PC-3 (cell line): ENCODE data around the gene MANBA. TPM values are rescaled to one million over a fixed set of nuclear protein-coding genes. Genes with fewer than 3 reads are reported as not detected.
A peak's percentile ranks its signal among the peaks of the same experiment; 100 is the strongest.

Experiments used
- ATAC-seq: fragments of 200-7000 bp; cut with Tn5 transposase; 2 replicates; pipeline ENCODE4 v1.9.1; 2020; ENCODE audit warnings: mild to moderate bottlenecking, moderate library complexity
- BruUV-seq: library from RNA; stranded (reverse); fragments of 400-500 nt; replicated peaks from 2 replicates; lab custom pipeline; 2021; lab: Mats Ljungman, UMichigan
- CTCF ChIA-PET: fragments of 300-600 bp; sonication (Branson Sonifier 250); formaldehyde crosslinking; loops from one replicate; lab custom pipeline; 2022; ENCODE audit warnings: antibody characterized with exemption; lab: Charles Lee
- POLR2A ChIA-PET: fragments of 300-600 bp; sonication (Branson Sonifier 250); formaldehyde crosslinking; loops from one replicate; lab custom pipeline; 2022; ENCODE audit warnings: antibody characterized with exemption; ENCODE audit not compliant: unreplicated experiment; lab: Charles Lee
- DNase-seq: peaks from one replicate; pipeline ENCODE4 v3.0.0-alpha.2; 2015
- H2AFZ ChIP-seq: fragments of 300-600 bp; sonication (generic); 2 replicates; pipeline ENCODE4 v1.6.0; 2016; ENCODE audit warnings: antibody characterized with exemption, low read length
- H3F3A ChIP-seq: fragments of 300-600 bp; sonication (generic); one replicate; pipeline ENCODE4 v1.6.0; 2017; ENCODE audit warnings: antibody characterized with exemption, low read length, control low read depth, mild to moderate bottlenecking; ENCODE audit not compliant: unreplicated experiment
- H3K27ac ChIP-seq: fragments of 300-600 bp; sonication (generic); 2 replicates; pipeline ENCODE4 v1.5.1; 2016; ENCODE audit warnings: mild to moderate bottlenecking, low read length
- H3K27me3 ChIP-seq: fragments of 300-600 bp; sonication (generic); 2 replicates; pipeline ENCODE4 v1.6.1; 2016; ENCODE audit warnings: low read length, mixed read lengths
- H3K36me3 ChIP-seq: fragments of 300-600 bp; sonication (generic); 2 replicates; pipeline ENCODE4 v1.6.1; 2016; ENCODE audit warnings: low read depth, mixed run types, low read length, mixed read lengths
- H3K4me1 ChIP-seq: fragments of 300-600 bp; sonication (generic); 2 replicates; pipeline ENCODE4 v1.5.1; 2016; ENCODE audit warnings: low read length; ENCODE audit not compliant: insufficient read depth
- H3K4me2 ChIP-seq: fragments of 300-600 bp; sonication (generic); 2 replicates; pipeline ENCODE4 v1.6.0; 2016; ENCODE audit warnings: low read length
- H3K4me3 ChIP-seq: fragments of 300-600 bp; sonication (generic); 2 replicates; pipeline ENCODE4 v1.5.1; 2016; ENCODE audit warnings: mild to moderate bottlenecking, low read length, mixed read lengths
- H3K79me2 ChIP-seq: fragments of 300-600 bp; sonication (generic); 2 replicates; pipeline ENCODE4 v1.6.1; 2017; ENCODE audit warnings: low read length, mixed read lengths
- H3K9ac ChIP-seq: fragments of 300-600 bp; sonication (generic); 2 replicates; pipeline ENCODE4 v1.6.0; 2016; ENCODE audit warnings: mild to moderate bottlenecking, low read length
- H3K9me2 ChIP-seq: fragments of 300-600 bp; sonication (generic); replicated peaks from 2 replicates; pipeline ENCODE4 v1.6.1; 2016; ENCODE audit warnings: mixed run types, low read length, mixed read lengths
- H3K9me3 ChIP-seq: fragments of 300-600 bp; sonication (generic); 2 replicates; pipeline ENCODE4 v1.6.1; 2016; ENCODE audit warnings: low read length, mixed read lengths
- H4K20me1 ChIP-seq: fragments of 300-600 bp; sonication (generic); 2 replicates; pipeline ENCODE4 v1.6.1; 2016; ENCODE audit warnings: low read length, mixed read lengths
- CTCF ChIP-seq: fragments of 300-600 bp; sonication (generic); conservative IDR thresholded peaks from 2 replicates; pipeline ENCODE4 v1.5.1; 2017; ENCODE audit warnings: antibody characterized with exemption, low read depth, mild to moderate bottlenecking, low read length
- EZH2 ChIP-seq: fragments of 300-600 bp; sonication (generic); IDR thresholded peaks from one replicate; pipeline ENCODE4 v1.6.1; 2017; ENCODE audit warnings: antibody characterized with exemption, mild to moderate bottlenecking, low read length; ENCODE audit not compliant: unreplicated experiment
- EZH2phosphoT487 ChIP-seq: fragments of 300-600 bp; sonication (generic); IDR thresholded peaks from 2 replicates; pipeline ENCODE4 v1.6.1; 2018; ENCODE audit warnings: mild to moderate bottlenecking, antibody characterized with exemption, low read length, borderline replicate concordance
- intact Hi-C: fragments of 100-400 bp; cut with micrococcal nuclease; formaldehyde crosslinking; loops from 2 replicates; pipeline ENCODE4 v1.9.0; 2023
- total RNA-seq: library from RNA; depleted of rRNA; stranded (reverse); fragments of >200 nt; gene quantifications from 2 replicates; pipeline ENCODE4 v1.2.3, GENCODE V29; 2014

MANBA gene
- total RNA-seq, 1 experiment from 2014 or later = 20.9 TPM

- peaks cover 49% of the 10 kb centered on the region for H3K4me1 ChIP-seq
- H4K20me1 ChIP-seq = no peaks in the 10 kb centered on the region
- DNase-seq (no peak), ATAC-seq (no peak)
- no TSS peak for BruUV-seq
- H3K27me3 ChIP-seq = no peaks in the 10 kb centered on the region
- peaks cover 40% of the 10 kb centered on the region for H3K36me3 ChIP-seq
- ChIA-PET CTCF (no interaction called here), POLR2A (no interaction called here)
- peak overlapping the region; percentile 7; the same call in 1 of the 2 replicates for H3K9ac ChIP-seq
- H3K9me3 ChIP-seq = no peaks in the 10 kb centered on the region
- peak overlapping the region; percentile 52 for H3K27ac ChIP-seq
- H3K79me2 ChIP-seq = no peaks in the 10 kb centered on the region
- H2AFZ ChIP-seq = no peak overlapping the region
- no peak for TF ChIP-seq CTCF
- H3K9me2 ChIP-seq = no peaks in the 10 kb centered on the region
- H3K4me2 ChIP-seq = 0 out of 2 replicates have a peak overlapping the region, but pooled peaks have one; percentile 10
- intact Hi-C loops = loop anchor here (5.0 kb wide), 1 partner anchor 96 kb away; the partner anchor contains the start of gene NFKB1
- H3F3A ChIP-seq = no peaks in the 10 kb centered on the region
- H3K4me3 ChIP-seq = no peak overlapping the region
Observed at GRCh38 chr4:102598086-102598761, 162.5 kb downstream of the MANBA start.

DNA sequence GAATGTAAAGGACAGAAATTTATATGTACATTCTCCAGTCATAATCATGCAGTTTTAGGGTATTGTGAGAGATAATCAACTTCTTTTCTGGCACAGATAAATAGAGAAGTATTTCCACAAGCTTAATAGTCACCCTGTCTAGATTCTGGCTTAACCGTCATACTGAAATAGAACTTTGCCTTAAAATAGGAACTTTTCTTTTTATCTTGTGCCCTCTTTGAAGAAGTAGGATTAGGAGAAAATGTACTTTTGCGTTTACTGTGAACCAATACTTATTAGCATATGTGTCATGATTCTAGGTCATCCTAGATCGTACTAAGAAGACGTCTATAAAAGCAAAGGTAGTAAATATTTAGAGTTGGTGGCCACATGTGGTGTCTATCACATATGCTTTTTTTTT lies 164.2 kb downstream of the MANBA start:
- BruUV-seq = no TSS peak
- DNase-seq = no peak
- H3K4me1 ChIP-seq = peaks cover 50% of the 10 kb centered on the region
- H4K20me1 ChIP-seq = no peaks in the 10 kb centered on the region
- H3K36me3 ChIP-seq = peaks cover 36% of the 10 kb centered on the region
- H2AFZ ChIP-seq = no peak overlapping the region
- no peaks in the 10 kb centered on the region for H3F3A ChIP-seq
- no peak overlapping the region for H3K4me3 ChIP-seq
- no peak for TF ChIP-seq CTCF
- TF ChIP-seq EZH2phosphoT487 = no peak
- no peak for TF ChIP-seq EZH2
- intact Hi-C loops = loop anchor here (5.0 kb wide), 1 partner anchor 94 kb away; the partner anchor contains the start of gene NFKB1
- no peaks in the 10 kb centered on the region for H3K27me3 ChIP-seq
- no peaks in the 10 kb centered on the region for H3K9me3 ChIP-seq
- POLR2A ChIA-PET = no interaction called here
- no peak for ATAC-seq
- no peak overlapping the region for H3K27ac ChIP-seq
- H3K9ac ChIP-seq = no peak overlapping the region
- H3K9me2 ChIP-seq = no peaks in the 10 kb centered on the region
- no peaks in the 10 kb centered on the region for H3K79me2 ChIP-seq
- CTCF ChIA-PET = no interaction called here
- H3K4me2 ChIP-seq = no peak overlapping the region

GRCh38 chr4:102594000-102594399 lies 166.8 kb downstream of the MANBA start:
- ATAC-seq (peak; percentile 72), DNase-seq (peak; percentile 62)
- H3F3A ChIP-seq = no peaks in the 10 kb centered on the region
- no peak overlapping the region for H2AFZ ChIP-seq
- no peaks in the 10 kb centered on the region for H3K27me3 ChIP-seq
- TF ChIP-seq EZH2phosphoT487 = no peak
- TF ChIP-seq CTCF = no peak
- TF ChIP-seq EZH2 = no peak
- intact Hi-C loops = no loop called here
- peak overlapping the region; percentile 79 for H3K27ac ChIP-seq
- H3K9me3 ChIP-seq = 0 out of 2 replicates have a peak, but pooled peaks cover 5% of the 10 kb centered on the region
- no peaks in the 10 kb centered on the region for H3K79me2 ChIP-seq
- no peak overlapping the region for H3K4me3 ChIP-seq
- CTCF ChIA-PET = no interaction called here
- POLR2A ChIA-PET = interaction anchor here (0.6 kb wide), 1 partner anchor 18 kb away, joined by 4 read pairs; no protein-coding TSS in a partner anchor
- H3K36me3 ChIP-seq = peaks cover 54% of the 10 kb centered on the region
- H3K9ac ChIP-seq = peak overlapping the region; percentile 53; the same call in 1 of the 2 replicates
- peaks cover 38% of the 10 kb centered on the region for H3K4me1 ChIP-seq
- no TSS peak for BruUV-seq
- H4K20me1 ChIP-seq = no peaks in the 10 kb centered on the region
- no peaks in the 10 kb centered on the region for H3K9me2 ChIP-seq
- peak overlapping the region; percentile 44 for H3K4me2 ChIP-seq
